RWPE2 (cell line): Measurements from ENCODE around the gene STAMBPL1.
"Not testable (repeated sequence)": the region's sequence is repeated elsewhere in the genome, so short reads cannot be mapped to it uniquely, and the experiment has no call there.

Source experiments
- ATAC-seq: fragments of 200-7000 bp; cut with Tn5 transposase; 3 replicates; pipeline ENCODE4 v1.9.1; 2021; ENCODE audit warnings: low read depth
- DNase-seq: peaks from one replicate; pipeline ENCODE4 v3.0.0-alpha.2; 2020; ENCODE audit warnings: low spot score
- H3K27ac ChIP-seq: fragments of 450-650 bp; 2 replicates; pipeline ENCODE4 v1.5.1; 2017; ENCODE audit warnings: mild to moderate bottlenecking; ENCODE audit not compliant: poor library complexity, severe bottlenecking
- H3K27me3 ChIP-seq: fragments of 250-450 bp; sonication (Bioruptor Pico); 2 replicates; pipeline ENCODE4 v1.5.1; 2021; ENCODE audit warnings: mild to moderate bottlenecking, moderate library complexity; ENCODE audit not compliant: insufficient read depth, poor library complexity, severe bottlenecking
- H3K36me3 ChIP-seq: fragments of 250-450 bp; sonication (Bioruptor Pico); 2 replicates; pipeline ENCODE4 v1.5.1; 2020; ENCODE audit warnings: low read depth, mild to moderate bottlenecking, moderate library complexity
- H3K4me1 ChIP-seq: fragments of 250-450 bp; sonication (Bioruptor Pico); 2 replicates; pipeline ENCODE4 v1.5.1; 2021; ENCODE audit warnings: mild to moderate bottlenecking, moderate library complexity; ENCODE audit not compliant: insufficient read depth, poor library complexity, severe bottlenecking
- H3K4me3 ChIP-seq: fragments of 250-450 bp; sonication (Bioruptor Pico); 2 replicates; pipeline ENCODE4 v1.5.1; 2021; ENCODE audit warnings: mild to moderate bottlenecking, moderate library complexity; ENCODE audit not compliant: severe bottlenecking
- H3K9me3 ChIP-seq: fragments of 250-450 bp; sonication (Bioruptor Pico); 2 replicates; pipeline ENCODE4 v1.5.1; 2021; ENCODE audit warnings: mild to moderate bottlenecking, moderate library complexity; ENCODE audit not compliant: severe bottlenecking
- TF ChIP-seq, protein P1 (sequence below): fragments of 450-650 bp; IDR thresholded peaks from one replicate; pipeline ENCODE4 v1.5.1; 2017; ENCODE audit warnings: mild to moderate bottlenecking, moderate library complexity; ENCODE audit not compliant: poor library complexity, severe bottlenecking

The STAMBPL1 gene

GRCh38 chr10:88833723-88834122 is 46.3 kb upstream of the STAMBPL1 start:
- DNase-seq (no peak), ATAC-seq (no peak)
- TF ChIP-seq, protein P1, sequence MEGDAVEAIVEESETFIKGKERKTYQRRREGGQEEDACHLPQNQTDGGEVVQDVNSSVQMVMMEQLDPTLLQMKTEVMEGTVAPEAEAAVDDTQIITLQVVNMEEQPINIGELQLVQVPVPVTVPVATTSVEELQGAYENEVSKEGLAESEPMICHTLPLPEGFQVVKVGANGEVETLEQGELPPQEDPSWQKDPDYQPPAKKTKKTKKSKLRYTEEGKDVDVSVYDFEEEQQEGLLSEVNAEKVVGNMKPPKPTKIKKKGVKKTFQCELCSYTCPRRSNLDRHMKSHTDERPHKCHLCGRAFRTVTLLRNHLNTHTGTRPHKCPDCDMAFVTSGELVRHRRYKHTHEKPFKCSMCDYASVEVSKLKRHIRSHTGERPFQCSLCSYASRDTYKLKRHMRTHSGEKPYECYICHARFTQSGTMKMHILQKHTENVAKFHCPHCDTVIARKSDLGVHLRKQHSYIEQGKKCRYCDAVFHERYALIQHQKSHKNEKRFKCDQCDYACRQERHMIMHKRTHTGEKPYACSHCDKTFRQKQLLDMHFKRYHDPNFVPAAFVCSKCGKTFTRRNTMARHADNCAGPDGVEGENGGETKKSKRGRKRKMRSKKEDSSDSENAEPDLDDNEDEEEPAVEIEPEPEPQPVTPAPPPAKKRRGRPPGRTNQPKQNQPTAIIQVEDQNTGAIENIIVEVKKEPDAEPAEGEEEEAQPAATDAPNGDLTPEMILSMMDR, result no peak
- Histone ChIP-seq H3K27me3 (no peaks in the 10 kb centered on the region), H3K4me1 (no peaks in the 10 kb centered on the region), H3K9me3 (no peaks in the 10 kb centered on the region), H3K27ac (no peak overlapping the region), H3K36me3 (no peaks in the 10 kb centered on the region), H3K4me3 (no peak overlapping the region)

DNA sequence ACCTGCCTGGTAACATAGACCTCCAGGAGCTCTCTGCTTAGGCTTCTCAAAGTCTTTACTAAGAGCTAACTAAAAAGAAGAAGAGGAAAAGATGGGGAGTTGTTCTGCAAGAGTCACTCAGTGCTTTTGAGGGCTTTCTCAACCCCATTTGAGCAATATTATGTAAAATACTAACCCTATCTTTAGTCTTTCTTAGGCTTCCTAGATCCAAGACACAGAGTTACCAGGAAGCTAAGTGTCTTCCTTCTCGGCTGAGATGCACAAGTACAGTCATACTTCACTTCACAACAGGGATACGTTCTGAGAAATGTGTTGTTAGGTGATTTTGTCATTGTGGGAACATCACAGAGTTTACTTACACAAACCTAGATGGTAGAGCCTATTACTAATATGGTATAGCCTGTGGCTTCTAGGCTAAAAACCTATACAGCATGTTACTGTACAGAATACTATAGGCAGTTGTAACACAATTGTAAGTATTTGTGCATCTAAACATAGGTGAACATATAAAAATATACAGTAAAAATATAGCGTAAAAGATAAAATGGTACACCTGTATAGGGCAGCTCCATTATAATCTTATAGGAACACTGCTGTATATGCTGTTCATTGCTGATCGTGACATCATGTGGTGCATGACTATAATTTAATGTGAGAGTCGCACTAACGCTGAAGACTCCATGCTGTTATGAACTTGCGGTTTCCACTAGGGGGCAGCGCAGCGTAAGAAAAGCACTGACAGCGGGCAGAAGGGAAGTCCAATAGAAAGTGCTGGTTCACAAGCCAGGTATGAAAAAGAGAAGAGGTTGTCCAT is 44.7 kb upstream of the STAMBPL1 start:
- Histone ChIP-seq H3K27ac (no peak overlapping the region), H3K4me3 (no peak overlapping the region), H3K9me3 (no peaks in the 10 kb centered on the region), H3K4me1 (peaks cover 4% of the 10 kb centered on the region), H3K36me3 (no peaks in the 10 kb centered on the region), H3K27me3 (no peaks in the 10 kb centered on the region)
- DNase-seq (peak; percentile 64), ATAC-seq (peak; percentile 94)
- TF ChIP-seq, protein P1, result peak; percentile 91

DNA sequence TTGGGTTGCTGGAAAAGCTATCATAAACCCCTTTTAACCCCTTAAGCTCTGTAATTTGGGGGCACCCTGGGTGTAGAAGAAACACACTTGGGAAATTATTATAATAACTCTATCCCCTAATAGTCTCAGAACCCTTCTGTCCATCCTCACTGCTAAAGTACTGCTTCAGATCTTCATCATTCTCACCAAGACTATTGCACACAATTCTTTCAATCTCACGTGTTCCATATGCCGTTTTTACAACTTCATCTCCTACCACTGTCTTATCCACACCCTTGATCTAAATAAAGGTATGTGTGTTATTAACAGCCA is 44.2 kb upstream of the STAMBPL1 start:
- Histone ChIP-seq H3K9me3 (no peaks in the 10 kb centered on the region), H3K27me3 (no peaks in the 10 kb centered on the region), H3K4me3 (no peak overlapping the region), H3K36me3 (no peaks in the 10 kb centered on the region), H3K27ac (no peak overlapping the region), H3K4me1 (peaks cover 8% of the 10 kb centered on the region)
- TF ChIP-seq, protein P1, result peak; percentile 61
- no peak; the same call in 2 of the 3 replicates for ATAC-seq
- DNase-seq, result no peak

DNA sequence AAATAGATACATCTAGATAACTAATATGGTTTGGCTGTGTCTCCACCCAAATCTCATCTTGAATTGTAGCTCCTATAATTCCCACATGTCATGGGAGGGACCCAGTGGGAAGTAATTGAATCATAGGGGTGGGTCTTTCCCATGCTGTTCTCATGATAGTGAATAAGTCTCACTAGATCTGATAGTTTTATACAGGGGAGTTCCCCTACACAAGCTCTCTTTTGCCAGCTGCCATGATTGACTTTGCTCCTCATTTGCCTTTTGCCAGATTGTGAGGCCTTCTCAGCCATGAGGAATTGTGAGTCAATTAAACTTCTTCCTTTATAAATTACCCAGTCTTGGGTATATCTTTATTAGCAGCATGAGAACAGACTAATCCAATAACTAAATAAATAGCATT is 42.4 kb upstream of the STAMBPL1 start:
- not testable (repeated sequence) for H3K36me3 ChIP-seq, H3K4me3 ChIP-seq, H3K27me3 ChIP-seq, DNase-seq, H3K9me3 ChIP-seq, ATAC-seq, H3K27ac ChIP-seq, H3K4me1 ChIP-seq

- TF ChIP-seq, protein P1, result no peak
- H3K4me3 ChIP-seq, result no peak overlapping the region
- no peaks in the 10 kb centered on the region for H3K9me3 ChIP-seq
- peaks cover 8% of the 10 kb centered on the region for H3K4me1 ChIP-seq
- no peaks in the 10 kb centered on the region for H3K27me3 ChIP-seq
- DNase-seq, result no peak
- no peaks in the 10 kb centered on the region for H3K36me3 ChIP-seq
- no peak for ATAC-seq
- no peak overlapping the region for H3K27ac ChIP-seq
Measured at GRCh38 chr10:88838766-88839350, 41.2 kb upstream of the STAMBPL1 start.
